Smooth muscle cell (in vitro differentiated cells): Measurements from ENCODE around the gene BTD. TPM values are rescaled to one million over a fixed set of nuclear protein-coding genes. Genes with fewer than 3 reads are reported as not detected.

Experiments
- DNase-seq: peaks from one replicate; lab custom pipeline; 2025; ENCODE audit not compliant: unreplicated experiment; lab: John Stamatoyannopoulos, UW
- H2AFZ ChIP-seq: fragments of 200-600 bp; sonication (generic); 2 replicates; pipeline ENCODE4 v1.6.0; 2016; ENCODE audit warnings: antibody characterized with exemption, low read depth, mild to moderate bottlenecking
- H3F3A ChIP-seq: fragments of 200-600 bp; sonication (generic); 2 replicates; pipeline ENCODE4 v1.6.0; 2017; ENCODE audit warnings: antibody characterized with exemption, low read depth
- H3K27ac ChIP-seq: fragments of 200-600 bp; sonication (generic); 2 replicates; pipeline ENCODE4 v1.5.1; 2016; ENCODE audit warnings: low read depth, mild to moderate bottlenecking
- H3K27me3 ChIP-seq: fragments of 200-600 bp; sonication (generic); 2 replicates; pipeline ENCODE4 v1.6.1; 2016; ENCODE audit warnings: low read depth, mild to moderate bottlenecking
- H3K36me3 ChIP-seq: fragments of 200-600 bp; sonication (generic); 2 replicates; pipeline ENCODE4 v1.5.1; 2016; ENCODE audit warnings: low read depth
- H3K4me1 ChIP-seq: fragments of 200-600 bp; sonication (generic); 2 replicates; pipeline ENCODE4 v1.5.1; 2016; ENCODE audit warnings: low read depth
- H3K4me2 ChIP-seq: fragments of 200-600 bp; sonication (generic); 2 replicates; pipeline ENCODE4 v1.6.0; 2016; ENCODE audit warnings: mild to moderate bottlenecking
- H3K4me3 ChIP-seq: fragments of 200-600 bp; sonication (generic); 2 replicates; pipeline ENCODE4 v1.5.1; 2016; ENCODE audit warnings: mild to moderate bottlenecking
- H3K79me2 ChIP-seq: fragments of 200-600 bp; sonication (generic); 2 replicates; pipeline ENCODE4 v1.6.0; 2016; ENCODE audit warnings: low read depth, mild to moderate bottlenecking
- H3K9ac ChIP-seq: fragments of 200-600 bp; sonication (generic); 2 replicates; pipeline ENCODE4 v1.6.0; 2016; ENCODE audit warnings: low read depth
- H3K9me3 ChIP-seq: fragments of 200-600 bp; sonication (generic); replicated peaks from 2 replicates; pipeline ENCODE4 v1.5.1; 2016; ENCODE audit warnings: low read depth
- H4K20me1 ChIP-seq: fragments of 200-600 bp; sonication (generic); 2 replicates; pipeline ENCODE4 v1.6.0; 2016; ENCODE audit warnings: low read depth
- CTCF ChIP-seq: fragments of 200-600 bp; sonication (generic); IDR thresholded peaks from 2 replicates; pipeline ENCODE4 v1.5.1; 2017; ENCODE audit warnings: borderline replicate concordance, mild to moderate bottlenecking, antibody characterized with exemption; ENCODE audit not compliant: insufficient read depth, poor library complexity, severe bottlenecking
- WGBS: methylation state at CpG from one replicate; pipeline ENCODE4 v1.1.7; 2016; ENCODE audit warnings: low lambda C conversion rate; 5-methylcytosine and 5-hydroxymethylcytosine counted together
- polyA plus RNA-seq: library from polyadenylated mRNA; unstranded; fragments of >200 nt; fragmentation: Nextera tagmentation; extraction: Ambion mirVana; gene quantifications from 2 replicates; pipeline ENCODE4 v1.2.1, GENCODE V29; 2016
- total RNA-seq: library from RNA; depleted of rRNA; stranded (reverse); fragments of >200 nt; gene quantifications from 2 replicates; pipeline ENCODE4 v1.2.3, GENCODE V29; 2014

BTD gene
- total and polyA plus RNA-seq, 2 experiments from 2014 or later, result 20.9 to 23.6 TPM

DNA sequence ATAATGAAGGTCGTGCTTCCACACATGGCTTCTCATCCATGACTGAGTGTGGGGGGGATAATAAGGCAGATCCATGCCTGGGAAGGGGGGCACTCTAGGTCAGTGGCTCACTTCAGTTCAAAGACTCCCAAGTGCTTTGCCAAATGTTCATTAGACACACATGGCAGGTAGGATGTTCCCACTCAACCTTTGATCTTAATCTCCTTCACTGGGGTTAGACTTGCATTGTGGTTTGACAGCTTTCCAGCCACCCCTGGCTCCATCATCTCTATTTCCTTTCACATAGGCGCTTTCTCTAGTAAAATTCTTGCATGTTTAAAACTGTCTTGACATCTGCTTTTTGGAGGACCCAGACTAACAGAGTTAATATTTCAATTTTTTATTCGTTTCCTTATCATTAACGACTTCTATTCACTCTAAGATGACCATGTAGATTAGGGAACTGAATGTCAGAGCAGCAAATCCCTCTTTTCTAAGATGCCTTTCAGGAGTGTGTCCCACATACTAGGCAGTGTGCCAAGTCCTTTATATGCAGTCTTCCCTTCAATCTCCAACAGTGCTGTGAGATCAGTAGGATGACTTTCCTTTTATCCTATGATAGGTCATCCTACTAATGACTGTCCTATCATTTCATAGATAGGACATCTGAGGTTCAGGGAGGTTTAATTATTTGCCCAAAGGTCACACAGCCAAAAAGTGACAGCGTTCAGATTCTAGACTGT lies 57.9 kb downstream of the BTD start:
- 70% methylated on average over 5 of the region's 5 CpGs for WGBS
- no peak overlapping the region for H3K9ac ChIP-seq

GRCh38 chr3:15660055-15660935 lies 58.8 kb downstream of the BTD start:
- Histone ChIP-seq H2AFZ (no peak overlapping the region), H3K4me1 (peaks cover 12% of the 10 kb centered on the region), H3K4me3 (no peak overlapping the region), H3K36me3 (no peaks in the 10 kb centered on the region), H3K9ac (no peak overlapping the region), H4K20me1 (no peaks in the 10 kb centered on the region), H3K27me3 (no peaks in the 10 kb centered on the region), H3F3A (peaks cover 3% of the 10 kb centered on the region), H3K9me3 (no peaks in the 10 kb centered on the region), H3K27ac (no peak overlapping the region), H3K79me2 (no peaks in the 10 kb centered on the region), H3K4me2 (no peak overlapping the region)
- WGBS, result 82% methylated on average over 7 of the region's 7 CpGs
- no peak for DNase-seq
- TF ChIP-seq CTCF, result no peak

More for the DNA sequence above, 57.9 kb downstream of the BTD start:
- Histone ChIP-seq H3K36me3 (no peaks in the 10 kb centered on the region), H3K79me2 (no peaks in the 10 kb centered on the region), H4K20me1 (no peaks in the 10 kb centered on the region), H3K4me2 (peak overlapping the region; percentile 15), H2AFZ (no peak overlapping the region), H3K27me3 (no peaks in the 10 kb centered on the region), H3F3A (peaks cover 3% of the 10 kb centered on the region), H3K4me3 (no peak overlapping the region), H3K27ac (no peak overlapping the region), H3K9me3 (no peaks in the 10 kb centered on the region), H3K4me1 (peaks cover 14% of the 10 kb centered on the region)
- no peak for DNase-seq
- no peak for TF ChIP-seq CTCF

GRCh38 chr3:15664144-15664543 lies 62.6 kb downstream of the BTD start:
- Histone ChIP-seq H3K4me2 (no peak overlapping the region), H3K4me1 (no peaks in the 10 kb centered on the region), H3K9me3 (no peaks in the 10 kb centered on the region), H2AFZ (no peak overlapping the region), H3K4me3 (no peak overlapping the region), H3K27ac (no peak overlapping the region), H3K79me2 (no peaks in the 10 kb centered on the region), H3K9ac (no peak overlapping the region), H3K27me3 (no peaks in the 10 kb centered on the region), H3F3A (peaks cover 3% of the 10 kb centered on the region), H4K20me1 (no peaks in the 10 kb centered on the region), H3K36me3 (no peaks in the 10 kb centered on the region)
- no peak for TF ChIP-seq CTCF
- DNase-seq, result no peak
- 95% methylated on average over 1 of the region's 1 CpG for WGBS
